ENCODE results near the gene PDE10A. TPM values are rescaled to one million over a fixed set of nuclear protein-coding genes. Genes with fewer than 3 reads are reported as not detected.

Gene PDE10A
- total RNA-seq, 1 donor from 2014 or later: 17.3 TPM

DNA sequence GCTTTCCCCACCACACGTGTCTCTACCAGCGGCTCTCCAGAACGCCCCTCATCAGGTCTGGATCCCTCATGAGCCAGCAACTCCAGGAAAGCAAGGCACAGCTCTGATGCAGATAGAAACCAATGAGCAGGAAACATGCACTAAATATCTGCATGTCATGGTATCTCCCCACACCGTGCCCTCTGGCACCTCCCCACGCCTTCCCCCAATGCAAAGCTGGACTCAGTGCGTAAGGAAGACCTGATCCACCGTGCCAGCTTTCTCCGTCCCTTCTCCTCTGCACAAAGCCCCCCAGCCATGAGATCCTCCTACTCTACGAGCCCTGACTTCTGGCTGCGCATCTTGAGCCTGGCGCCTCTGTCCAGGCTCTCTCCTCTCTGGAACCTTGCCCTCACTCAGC is 9.4 kb downstream of the PDE10A start:
- Histone ChIP-seq H3K4me1 (peaks cover 8% of the 10 kb centered on the region), H3K4me2 (no peak overlapping the region), H3K79me2 (ENCODE audit: low read depth) (peaks cover 11% of the 10 kb centered on the region), H4K20me1 (ENCODE audit: low read depth) (peaks cover 8% of the 10 kb centered on the region), H3K27ac (no peak overlapping the region), H3K9me3 (ENCODE audit: low read depth) (no peaks in the 10 kb centered on the region), H2AFZ (replicated peaks) (no peak overlapping the region), H3K9ac (no peak overlapping the region), H3K27me3 (peaks cover 18% of the 10 kb centered on the region), H3F3A (ENCODE audit: low read depth) (no peaks in the 10 kb centered on the region), H3K4me3 (no peak overlapping the region), H3K36me3 (no peaks in the 10 kb centered on the region)
- DNase-seq (ENCODE audit: low spot score): no peak
- H3K4me1 Mint-ChIP-seq: peaks cover 24% of the 10 kb centered on the region
- H3K27me3 Mint-ChIP-seq (ENCODE audit: insufficient read depth, low read depth): no peaks in the 10 kb centered on the region
- no peak for TF ChIP-seq EZH2phosphoT487 (IDR thresholded peaks at IDR 0.05)
- no peak for TF ChIP-seq EZH2 (IDR thresholded peaks at IDR 0.05)
- TF ChIP-seq, protein P1, sequence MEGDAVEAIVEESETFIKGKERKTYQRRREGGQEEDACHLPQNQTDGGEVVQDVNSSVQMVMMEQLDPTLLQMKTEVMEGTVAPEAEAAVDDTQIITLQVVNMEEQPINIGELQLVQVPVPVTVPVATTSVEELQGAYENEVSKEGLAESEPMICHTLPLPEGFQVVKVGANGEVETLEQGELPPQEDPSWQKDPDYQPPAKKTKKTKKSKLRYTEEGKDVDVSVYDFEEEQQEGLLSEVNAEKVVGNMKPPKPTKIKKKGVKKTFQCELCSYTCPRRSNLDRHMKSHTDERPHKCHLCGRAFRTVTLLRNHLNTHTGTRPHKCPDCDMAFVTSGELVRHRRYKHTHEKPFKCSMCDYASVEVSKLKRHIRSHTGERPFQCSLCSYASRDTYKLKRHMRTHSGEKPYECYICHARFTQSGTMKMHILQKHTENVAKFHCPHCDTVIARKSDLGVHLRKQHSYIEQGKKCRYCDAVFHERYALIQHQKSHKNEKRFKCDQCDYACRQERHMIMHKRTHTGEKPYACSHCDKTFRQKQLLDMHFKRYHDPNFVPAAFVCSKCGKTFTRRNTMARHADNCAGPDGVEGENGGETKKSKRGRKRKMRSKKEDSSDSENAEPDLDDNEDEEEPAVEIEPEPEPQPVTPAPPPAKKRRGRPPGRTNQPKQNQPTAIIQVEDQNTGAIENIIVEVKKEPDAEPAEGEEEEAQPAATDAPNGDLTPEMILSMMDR (IDR thresholded peaks at IDR 0.05): no peak
- peaks cover 6% of the 10 kb centered on the region for H3K36me3 Mint-ChIP-seq
- H3K4me3 Mint-ChIP-seq: no peak overlapping the region
- H3K9me3 Mint-ChIP-seq: no peaks in the 10 kb centered on the region
- H3K27ac Mint-ChIP-seq: no peak overlapping the region

DNA sequence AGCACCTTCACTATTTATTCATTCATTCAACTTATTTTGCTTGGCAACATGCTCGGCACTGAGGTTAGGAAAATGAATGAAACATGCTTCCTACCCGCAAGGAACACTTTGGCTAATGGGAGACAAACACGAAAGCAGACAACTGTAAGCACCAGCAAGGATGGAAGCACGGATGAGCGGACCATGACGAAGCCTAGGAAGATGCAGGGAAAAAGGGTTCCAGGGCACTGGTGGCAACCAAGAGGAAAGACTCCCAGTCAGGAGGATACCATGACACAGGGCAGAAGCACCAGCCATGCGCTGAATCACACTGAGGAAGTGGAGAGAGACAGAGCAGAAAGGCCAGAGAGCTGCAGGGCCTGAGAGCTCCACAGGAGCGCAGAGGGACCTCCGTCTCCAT is 9.8 kb downstream of the PDE10A start:
- Histone ChIP-seq H3K4me1 (peaks cover 8% of the 10 kb centered on the region), H2AFZ (replicated peaks) (no peak overlapping the region), H3K4me3 (no peak overlapping the region), H3F3A (ENCODE audit: low read depth) (no peaks in the 10 kb centered on the region), H3K9me3 (ENCODE audit: low read depth) (no peaks in the 10 kb centered on the region), H3K79me2 (ENCODE audit: low read depth) (peaks cover 12% of the 10 kb centered on the region), H4K20me1 (ENCODE audit: low read depth) (peaks cover 6% of the 10 kb centered on the region), H3K9ac (no peak overlapping the region), H3K36me3 (no peaks in the 10 kb centered on the region), H3K27me3 (peaks cover 14% of the 10 kb centered on the region), H3K4me2 (no peak overlapping the region), H3K27ac (no peak overlapping the region)
- Mint-ChIP-seq H3K4me1 (peaks cover 26% of the 10 kb centered on the region), H3K27ac (no peak overlapping the region), H3K27me3 (ENCODE audit: insufficient read depth, low read depth) (no peaks in the 10 kb centered on the region), H3K36me3 (peaks cover 8% of the 10 kb centered on the region), H3K9me3 (no peaks in the 10 kb centered on the region), H3K4me3 (no peak overlapping the region)
- no peak for DNase-seq (ENCODE audit: low spot score)
- TF ChIP-seq EZH2 (IDR thresholded peaks at IDR 0.05) (no peak), EZH2phosphoT487 (IDR thresholded peaks at IDR 0.05) (no peak)
- TF ChIP-seq, protein P1 (IDR thresholded peaks at IDR 0.05): no peak

DNA sequence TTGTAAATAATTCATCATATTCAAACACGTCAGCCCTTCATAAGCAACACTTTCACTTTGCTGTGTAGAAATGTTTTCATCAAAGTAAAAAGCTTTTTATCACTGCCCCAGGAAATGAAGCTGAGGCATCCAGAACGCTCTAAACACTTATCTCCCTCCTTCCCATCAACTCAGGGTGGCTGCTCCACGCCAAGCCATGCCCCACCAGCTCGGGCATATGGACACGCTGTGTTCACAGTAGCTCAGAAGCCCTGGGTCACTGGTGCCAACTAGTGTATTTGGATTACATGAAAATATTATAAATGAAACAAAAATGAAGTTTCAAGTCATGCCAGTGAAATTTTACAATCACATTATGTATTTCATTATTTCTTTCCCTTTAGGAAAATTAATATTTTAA is 10.3 kb downstream of the PDE10A start:
- Mint-ChIP-seq H3K36me3 (peaks cover 7% of the 10 kb centered on the region), H3K27me3 (ENCODE audit: insufficient read depth, low read depth) (no peaks in the 10 kb centered on the region), H3K9me3 (no peaks in the 10 kb centered on the region), H3K4me1 (peaks cover 25% of the 10 kb centered on the region), H3K4me3 (no peak overlapping the region), H3K27ac (no peak overlapping the region)
- no peak overlapping the region for H3K9ac ChIP-seq
- peaks cover 8% of the 10 kb centered on the region for H3K4me1 ChIP-seq
- H4K20me1 ChIP-seq (ENCODE audit: low read depth): peaks cover 6% of the 10 kb centered on the region
- no peak overlapping the region for H3K27ac ChIP-seq
- no peak for TF ChIP-seq EZH2phosphoT487 (IDR thresholded peaks at IDR 0.05)
- TF ChIP-seq, protein P1 (IDR thresholded peaks at IDR 0.05): no peak
- no peak for TF ChIP-seq EZH2 (IDR thresholded peaks at IDR 0.05)
- no peaks in the 10 kb centered on the region for H3K9me3 ChIP-seq (ENCODE audit: low read depth)
- H3K27me3 ChIP-seq: peaks cover 10% of the 10 kb centered on the region
- no peak overlapping the region for H2AFZ ChIP-seq (replicated peaks)
- no peak overlapping the region for H3K4me3 ChIP-seq
- no peak overlapping the region for H3K4me2 ChIP-seq
- no peaks in the 10 kb centered on the region for H3K36me3 ChIP-seq
- no peaks in the 10 kb centered on the region for H3F3A ChIP-seq (ENCODE audit: low read depth)
- no peak for DNase-seq (ENCODE audit: low spot score)
- H3K79me2 ChIP-seq (ENCODE audit: low read depth): peaks cover 15% of the 10 kb centered on the region

Measured in neural progenitor cell (in vitro differentiated cells).